Neutrophil (primary cell): ENCODE measurements around the gene PTGIS.

Experiments
- H3K27ac ChIP-seq: fragments of 200-600 bp; sonication (generic); 2 replicates; pipeline ENCODE4 v1.5.1; 2016; ENCODE audit warnings: mild to moderate bottlenecking, moderate library complexity
- H3K27me3 ChIP-seq: fragments of 200-600 bp; sonication (generic); 2 replicates; pipeline ENCODE4 v1.6.0; 2016; ENCODE audit warnings: mild to moderate bottlenecking
- H3K36me3 ChIP-seq: fragments of 200-600 bp; sonication (generic); 2 replicates; pipeline ENCODE4 v1.5.1; 2017
- H3K4me1 ChIP-seq, 2 experiments: fragments of 200-600 bp in 1 of 2; sonication (generic) in 1 of 2; 1 replicate in 1 of 2; 2 replicates in 1 of 2; pipeline versions ENCODE4 v1.5.1 to v1.6.1; 2013 to 2016; ENCODE audit warnings: low read depth in 1 of 2, low read length in 1 of 2, mild to moderate bottlenecking in 1 of 2, moderate library complexity in 1 of 2; ENCODE audit not compliant: control insufficient read depth in 1 of 2, insufficient read depth in 1 of 2
- H3K4me3 ChIP-seq, 2 experiments: fragments of 200-600 bp in 1 of 2; sonication (generic) in 1 of 2; 1 replicate in 1 of 2; 2 replicates in 1 of 2; pipeline ENCODE4 v1.5.1; 2013 to 2016; ENCODE audit warnings: low read depth in 1 of 2, low read length in 1 of 2, mild to moderate bottlenecking in 1 of 2, moderate library complexity in 1 of 2
- H3K9me3 ChIP-seq: fragments of 200-600 bp; sonication (generic); 2 replicates; pipeline ENCODE4 v1.5.1; 2016
- TF ChIP-seq, protein P1 (sequence below): fragments of 200-600 bp; sonication (generic); IDR thresholded peaks from 2 replicates; pipeline ENCODE4 v1.5.1; 2016; ENCODE audit warnings: antibody characterized with exemption

PTGIS gene

DNA sequence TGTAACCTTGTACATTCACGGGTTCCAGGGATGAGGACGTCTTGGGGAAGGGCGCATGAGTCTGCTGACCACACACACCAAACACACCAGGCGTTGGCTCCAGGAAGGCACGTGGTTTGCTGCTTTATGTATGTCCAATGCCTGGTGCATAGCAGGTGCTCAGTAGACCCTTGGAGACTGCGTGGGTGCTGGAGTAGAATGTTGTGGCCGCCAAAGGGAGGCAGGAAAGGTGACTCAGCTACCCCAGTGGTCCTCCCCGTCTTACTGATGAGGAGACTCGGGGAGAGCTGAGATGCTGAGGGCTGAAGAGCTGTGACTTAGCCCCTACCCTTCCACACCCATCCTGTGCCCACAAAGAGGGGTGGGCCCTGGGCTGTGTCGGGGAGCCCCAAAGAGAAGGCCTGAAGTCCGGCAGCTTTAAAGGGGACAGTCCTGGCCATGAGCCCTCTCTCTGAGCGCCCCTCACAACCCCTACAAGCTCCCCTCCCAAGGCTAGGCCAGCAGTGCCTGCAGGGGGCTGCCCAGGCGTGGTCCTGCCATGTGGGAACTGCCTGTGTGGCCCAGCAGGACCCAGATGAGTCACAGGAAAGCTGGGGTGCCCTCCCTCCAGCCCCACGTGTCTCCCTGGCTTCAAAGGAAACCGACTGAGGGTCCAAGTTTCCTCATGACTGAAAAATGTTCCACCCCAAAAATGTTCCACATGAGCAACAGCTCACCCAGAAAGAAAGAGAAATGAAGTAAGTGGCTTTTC is 28.0 kb upstream of the PTGIS start:
- Histone ChIP-seq H3K9me3 (no peaks in the 10 kb centered on the region), H3K27ac (no peak overlapping the region), H3K36me3 (no peaks in the 10 kb centered on the region), H3K4me3 (no peak overlapping the region), H3K4me1 (no peaks in the 10 kb centered on the region), H3K27me3 (peaks cover 16% of the 10 kb centered on the region)
- TF ChIP-seq, protein P1, sequence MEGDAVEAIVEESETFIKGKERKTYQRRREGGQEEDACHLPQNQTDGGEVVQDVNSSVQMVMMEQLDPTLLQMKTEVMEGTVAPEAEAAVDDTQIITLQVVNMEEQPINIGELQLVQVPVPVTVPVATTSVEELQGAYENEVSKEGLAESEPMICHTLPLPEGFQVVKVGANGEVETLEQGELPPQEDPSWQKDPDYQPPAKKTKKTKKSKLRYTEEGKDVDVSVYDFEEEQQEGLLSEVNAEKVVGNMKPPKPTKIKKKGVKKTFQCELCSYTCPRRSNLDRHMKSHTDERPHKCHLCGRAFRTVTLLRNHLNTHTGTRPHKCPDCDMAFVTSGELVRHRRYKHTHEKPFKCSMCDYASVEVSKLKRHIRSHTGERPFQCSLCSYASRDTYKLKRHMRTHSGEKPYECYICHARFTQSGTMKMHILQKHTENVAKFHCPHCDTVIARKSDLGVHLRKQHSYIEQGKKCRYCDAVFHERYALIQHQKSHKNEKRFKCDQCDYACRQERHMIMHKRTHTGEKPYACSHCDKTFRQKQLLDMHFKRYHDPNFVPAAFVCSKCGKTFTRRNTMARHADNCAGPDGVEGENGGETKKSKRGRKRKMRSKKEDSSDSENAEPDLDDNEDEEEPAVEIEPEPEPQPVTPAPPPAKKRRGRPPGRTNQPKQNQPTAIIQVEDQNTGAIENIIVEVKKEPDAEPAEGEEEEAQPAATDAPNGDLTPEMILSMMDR: no peak

DNA sequence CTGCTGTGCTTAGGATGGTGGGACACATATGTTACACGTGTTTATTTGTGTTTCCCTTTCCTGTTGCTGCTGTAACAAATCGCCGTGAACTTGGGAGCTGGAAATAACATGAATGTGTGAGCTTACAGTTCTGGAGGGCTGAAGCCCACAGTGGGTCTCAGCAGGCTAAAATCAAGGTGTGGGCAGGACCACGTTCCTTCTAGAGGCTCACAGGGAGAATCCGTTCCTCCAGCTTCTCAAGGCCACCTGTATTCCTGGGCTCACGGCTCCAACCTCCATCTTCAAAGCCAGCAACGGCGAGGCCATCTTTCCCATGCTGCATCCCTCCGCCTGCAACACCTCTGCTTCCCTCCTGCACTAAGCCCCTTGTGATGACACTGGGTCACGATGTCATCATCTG is 27.4 kb upstream of the PTGIS start:
- no peaks in the 10 kb centered on the region for H3K36me3 ChIP-seq
- peaks cover 16% of the 10 kb centered on the region for H3K27me3 ChIP-seq
- no peaks in the 10 kb centered on the region for H3K9me3 ChIP-seq
- H3K27ac ChIP-seq: no peak overlapping the region
- no peaks in the 10 kb centered on the region for H3K4me1 ChIP-seq
- TF ChIP-seq, protein P1: no peak
- no peak overlapping the region for H3K4me3 ChIP-seq

DNA sequence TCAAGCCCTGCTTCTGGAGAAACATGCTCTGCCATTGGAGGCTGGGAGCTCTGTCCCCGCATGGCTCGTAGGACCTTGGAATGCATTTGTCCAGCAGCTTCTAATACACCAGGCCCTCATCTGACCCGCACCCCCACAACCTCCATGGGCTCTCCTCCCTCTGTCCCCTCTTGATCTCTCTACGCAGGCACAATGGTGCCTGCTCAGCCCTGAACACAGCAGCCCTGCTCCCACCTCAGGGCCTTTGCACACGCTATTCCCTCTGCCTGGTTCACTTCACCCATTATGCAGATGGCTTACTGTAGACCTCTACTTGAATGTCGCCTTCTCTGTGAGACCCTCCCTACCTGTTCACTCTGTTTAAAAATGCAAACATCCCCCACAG is 27.0 kb upstream of the PTGIS start:
- Histone ChIP-seq H3K4me3 (no peak overlapping the region), H3K27me3 (peaks cover 16% of the 10 kb centered on the region), H3K27ac (no peak overlapping the region), H3K9me3 (no peaks in the 10 kb centered on the region), H3K36me3 (no peaks in the 10 kb centered on the region), H3K4me1 (no peaks in the 10 kb centered on the region)
- TF ChIP-seq, protein P1: no peak

DNA sequence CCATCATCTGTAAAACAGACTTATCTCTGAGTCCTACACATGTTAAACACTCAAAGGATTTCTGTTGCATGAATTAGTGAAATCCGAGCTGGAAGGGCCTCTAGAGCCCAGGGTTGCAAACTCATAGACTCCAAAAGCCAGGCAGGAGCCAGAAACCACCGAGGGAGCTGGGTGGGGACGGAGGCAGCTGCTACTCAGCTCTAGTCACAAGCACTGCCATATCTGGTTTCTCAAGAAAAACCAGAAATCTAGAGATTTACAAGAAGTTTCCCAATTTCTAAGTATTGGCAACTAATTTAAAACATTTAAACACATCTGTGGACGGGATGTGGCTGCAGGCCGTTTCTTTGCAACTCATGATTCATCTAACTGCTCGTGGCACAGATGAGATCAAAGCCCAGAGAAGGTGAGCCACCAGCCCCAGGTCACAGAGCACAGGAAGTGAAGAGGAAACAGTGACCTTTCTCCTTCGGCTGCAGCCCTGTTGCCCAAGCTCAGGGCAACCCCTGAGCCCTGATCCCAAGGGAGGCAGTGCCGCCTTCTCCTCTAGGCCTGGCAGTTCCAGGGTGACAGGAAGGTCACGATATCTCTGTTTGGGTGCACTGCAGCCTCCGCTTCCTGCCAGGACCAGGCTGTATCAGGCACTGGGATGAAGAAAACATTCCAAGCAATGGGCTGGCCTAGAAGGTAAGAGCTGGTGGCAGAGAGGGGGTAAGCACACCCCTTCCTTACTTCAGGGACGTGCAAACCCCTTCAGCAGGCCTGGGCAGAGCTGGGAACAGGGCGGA is 26.4 kb upstream of the PTGIS start:
- no peaks in the 10 kb centered on the region for H3K9me3 ChIP-seq
- TF ChIP-seq, protein P1: no peak
- no peak overlapping the region for H3K4me3 ChIP-seq
- H3K4me1 ChIP-seq: no peaks in the 10 kb centered on the region
- H3K27me3 ChIP-seq: peaks cover 16% of the 10 kb centered on the region
- no peaks in the 10 kb centered on the region for H3K36me3 ChIP-seq
- H3K27ac ChIP-seq: no peak overlapping the region

DNA sequence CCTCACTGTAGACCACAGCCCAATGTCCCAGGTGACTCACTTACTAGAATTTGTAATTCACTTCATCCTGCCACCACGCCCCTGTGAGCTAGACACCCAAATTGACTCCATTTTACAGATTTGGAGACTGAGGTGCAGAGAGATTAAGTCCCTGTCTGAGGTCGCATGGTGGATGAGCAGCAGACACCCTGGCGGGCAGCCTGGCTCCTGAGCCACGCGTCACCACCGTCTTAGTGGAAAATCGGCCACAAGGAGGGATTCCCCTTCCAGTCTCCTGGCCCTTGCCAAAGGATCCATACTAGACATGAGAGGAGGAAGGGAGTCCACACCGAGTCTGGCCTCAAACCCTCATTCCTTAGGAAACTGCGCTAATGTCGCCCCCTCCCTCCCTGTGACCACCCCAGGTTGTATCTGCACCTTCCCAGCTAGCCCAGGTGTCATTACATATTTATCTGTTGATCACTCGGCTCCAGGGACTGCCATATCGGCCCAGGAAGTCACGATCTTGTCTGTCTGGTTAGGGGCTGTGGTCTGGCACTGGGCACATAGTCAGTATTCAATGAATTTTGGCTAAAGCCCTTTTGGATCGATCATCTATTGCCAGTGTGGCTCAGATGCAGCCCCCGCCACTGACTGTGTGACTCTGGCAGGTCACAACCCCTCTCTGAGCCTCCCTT is 25.7 kb upstream of the PTGIS start:
- no peak overlapping the region for H3K4me3 ChIP-seq
- peaks cover 23% of the 10 kb centered on the region for H3K27me3 ChIP-seq
- TF ChIP-seq, protein P1: no peak
- H3K4me1 ChIP-seq: no peaks in the 10 kb centered on the region
- no peaks in the 10 kb centered on the region for H3K9me3 ChIP-seq
- no peak overlapping the region for H3K27ac ChIP-seq
- H3K36me3 ChIP-seq: no peaks in the 10 kb centered on the region
